Heart left ventricle (tissue), 16 donors: Measurements from ENCODE around the gene OCLN. TPM values are rescaled to one million over a fixed set of nuclear protein-coding genes. Genes with fewer than 3 reads are reported as not detected.
"Not testable (repeated sequence)": the region's sequence is repeated elsewhere in the genome, so short reads cannot be mapped to it uniquely, and the experiment has no call there.

ENCODE experiments used
- ATAC-seq, 4 donors: fragments of 200-7000 bp; cut with Tn5 transposase; one replicate each; pipeline ENCODE4 v1.9.1; 2020 to 2022; ENCODE audit warnings: moderate library complexity in 4 of 4, mild to moderate bottlenecking in 3 of 4, moderate number of reproducible peaks in 1 of 4
- DNase-seq, 5 donors: peaks; one replicate each; pipeline ENCODE4 v3.0.0-alpha.2; 2020
- H3K27ac ChIP-seq, 12 donors: fragments of 200-600 bp; sonication (generic) in 4 of 12; one replicate each; pipeline versions ENCODE4 v1.5.0 to v1.8.0; 2016 to 2022; ENCODE audit warnings: mild to moderate bottlenecking in 2 of 12
- H3K27me3 ChIP-seq, 9 donors: fragments of 200-600 bp; sonication (generic) in 2 of 9; one replicate each; pipeline versions ENCODE4 v1.5.1 to v1.8.0; 2016 to 2022; ENCODE audit warnings: mild to moderate bottlenecking in 3 of 9
- H3K36me3 ChIP-seq, 9 donors: fragments of 200-600 bp; sonication (generic) in 2 of 9; one replicate each; pipeline versions ENCODE4 v1.5.0 to v1.8.0; 2018 to 2022; ENCODE audit warnings: mild to moderate bottlenecking in 2 of 9
- H3K4me1 ChIP-seq, 12 donors: fragments of 200-600 bp; sonication (generic) in 4 of 12; one replicate each; pipeline versions ENCODE4 v1.5.0 to v1.8.0; 2016 to 2022; ENCODE audit warnings: mild to moderate bottlenecking in 3 of 12
- H3K4me3 ChIP-seq, 12 donors: fragments of 200-600 bp; sonication (generic) in 4 of 12; one replicate each; pipeline versions ENCODE4 v1.5.0 to v1.8.0; 2017 to 2022; ENCODE audit warnings: mild to moderate bottlenecking in 9 of 12, moderate library complexity in 4 of 12
- H3K9me3 ChIP-seq, 12 donors: fragments of 200-600 bp; sonication (generic) in 4 of 12; one replicate each; pipeline versions ENCODE4 v1.5.0 to v1.8.0; 2016 to 2022; ENCODE audit warnings: mild to moderate bottlenecking in 1 of 12
- CTCF ChIP-seq, 12 donors: fragments of 200-600 bp; sonication (generic) in 4 of 12; IDR thresholded peaks; one replicate each; pipeline versions ENCODE4 v1.5.0 to v1.8.0; 2018 to 2022; ENCODE audit warnings: antibody characterized with exemption in 12 of 12, mild to moderate bottlenecking in 5 of 12
- POLR2A ChIP-seq, 2 donors: fragments of 450-650 bp; IDR thresholded peaks; one replicate each; pipeline ENCODE4 v1.6.1; 2017; ENCODE audit warnings: antibody characterized with exemption in 2 of 2, mild to moderate bottlenecking in 2 of 2, moderate library complexity in 2 of 2
- WGBS, 4 donors: extraction: QIAGEN DNeasy Blood & Tissue Kit in 2 of 4; methylation state at CpG; one replicate each; pipeline versions ENCODE4 v1.1.5 to v1.1.7; 2013 to 2018; 5-methylcytosine and 5-hydroxymethylcytosine counted together
- intact Hi-C, 10 donors: fragments of 100-400 bp; cut with DNase I; formaldehyde crosslinking; loops; one replicate each; pipeline versions ENCODE4 v1.11.1 to v1.14.2; 2022
- polyA plus RNA-seq, 2 donors: library from polyadenylated mRNA; stranded (reverse); fragments of 200-250 nt; gene quantifications; one replicate each; pipeline ENCODE4 v1.2.3, GENCODE V29; 2013
- total RNA-seq, 9 donors: library from RNA; depleted of rRNA in 2 of 9; stranded (reverse); fragments of >200 nt in 2 of 9; fragmentation: NEBNext Ultra II Directional in 3 of 9; extraction: Animal tissue kit (Norgen Biotek cat#: 25700) in 3 of 9; gene quantifications; one replicate each; pipeline versions ENCODE4 v1.1.0 to v1.2.4, GENCODE V29; 2016 to 2023
- donor health status: ischemic (EF 13 %, LVEDD 7.1; RV severe dilation, severe dysfunction).
- donor health status: healthy with polysubstance abuse.
- donor health status: DM: no; HTN: yes; CAD: no.
- donor health status: DM: no; HTN: no; CAD: no.
- donor health status: ischemic (EF 25% LVEDD 6.9; RV normal size, moderate dysfunction).
- donor health status: ischemic (EF 25% LVEDD 5.7; RV mildly dilated, moderate dysfunction).
- donor health status: healthy.
- donor health status: DM: yes; HTN: yes; CAD: no.
- donor health status: ischemic (EF 35%, LVEDD 5.7; RV mildly dilated, moderate dysfunction).
- donor health status: nonischemic (EF 11% LVEDD 7.7; RV severe dilation, severe dysfunction).
- donor health status: DM: yes; HTN: yes; CAD: no.
- donor health status: PGD.
- donor health status: ischemic (EF 29% LVEDD 5.4; RV normal size, mild dysfunction).
- donor health status: nonischemic (EF 23%, LVEDD 6.1; RV moderate dilation, normal function).

Gene OCLN
- total and polyA plus RNA-seq, 11 donors: 0.39 to 3.5 (median 2.0) TPM

DNA sequence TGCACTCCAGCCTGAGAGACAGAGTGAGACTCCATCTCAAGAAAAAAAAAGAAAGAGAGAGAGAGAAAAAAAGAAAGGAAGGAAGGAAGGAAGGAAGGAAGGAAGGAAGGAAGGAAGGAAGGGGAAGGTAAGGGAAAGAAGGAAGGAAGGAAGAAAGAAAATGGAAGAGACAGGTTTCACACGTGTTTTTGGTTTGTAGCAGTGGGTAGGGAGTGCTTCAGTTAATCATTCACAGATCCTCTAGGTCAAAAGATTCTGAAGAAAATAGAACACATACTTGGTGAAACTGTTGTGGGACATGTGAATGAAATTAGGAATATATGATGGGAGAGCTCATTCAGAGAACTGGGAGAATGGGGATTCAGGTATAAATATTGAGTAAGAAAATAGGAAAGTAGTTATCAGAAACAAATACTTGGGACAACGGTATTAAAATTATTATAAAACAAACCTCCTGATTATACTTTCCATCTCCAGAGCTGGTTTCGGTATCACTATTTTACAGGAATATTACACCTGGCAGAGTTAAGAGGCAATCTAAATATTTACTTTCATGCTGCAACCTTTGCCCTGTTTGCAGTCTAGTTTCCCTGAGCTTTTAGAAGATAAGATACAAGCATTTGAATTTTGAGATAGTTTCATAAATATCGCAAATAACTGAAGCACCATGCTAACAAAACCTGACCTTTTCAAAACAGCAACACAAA is 40.5 kb upstream of the OCLN start:
- no peak for TF ChIP-seq CTCF (IDR thresholded peaks at IDR 0.05)
- no peak for TF ChIP-seq POLR2A (IDR thresholded peaks at IDR 0.05)
- DNase-seq: no peak
- Histone ChIP-seq H3K4me3 (no peak overlapping the region), H3K27ac (no peak overlapping the region), H3K27me3 (no peaks in the 10 kb centered on the region), H3K4me1 (no peaks in the 10 kb centered on the region), H3K36me3 (no peaks in the 10 kb centered on the region), H3K9me3 (no peaks in the 10 kb centered on the region)
- WGBS, 4 donors: 80 to 85% (median 82%) methylated on average over 4 of the region's 4 CpGs
- intact Hi-C loops: loop anchor here in 1 of 10 donors (10.0 kb wide), 1 partner anchor 63 kb away; no protein-coding TSS in a partner anchor
- ATAC-seq: no peak

GRCh38 chr5:69453487-69453886 is 39.1 kb upstream of the OCLN start:
- 83 to 92% (median 91%) methylated on average over 3 of the region's 3 CpGs for WGBS, 4 donors
- H3K27ac ChIP-seq, DNase-seq, ATAC-seq, H3K4me3 ChIP-seq, H3K9me3 ChIP-seq, H3K27me3 ChIP-seq, H3K4me1 ChIP-seq, H3K36me3 ChIP-seq: not testable (repeated sequence)
- intact Hi-C loops: loop anchor here in 1 of 10 donors (10.0 kb wide), 1 partner anchor 61 kb away; no protein-coding TSS in a partner anchor

DNA sequence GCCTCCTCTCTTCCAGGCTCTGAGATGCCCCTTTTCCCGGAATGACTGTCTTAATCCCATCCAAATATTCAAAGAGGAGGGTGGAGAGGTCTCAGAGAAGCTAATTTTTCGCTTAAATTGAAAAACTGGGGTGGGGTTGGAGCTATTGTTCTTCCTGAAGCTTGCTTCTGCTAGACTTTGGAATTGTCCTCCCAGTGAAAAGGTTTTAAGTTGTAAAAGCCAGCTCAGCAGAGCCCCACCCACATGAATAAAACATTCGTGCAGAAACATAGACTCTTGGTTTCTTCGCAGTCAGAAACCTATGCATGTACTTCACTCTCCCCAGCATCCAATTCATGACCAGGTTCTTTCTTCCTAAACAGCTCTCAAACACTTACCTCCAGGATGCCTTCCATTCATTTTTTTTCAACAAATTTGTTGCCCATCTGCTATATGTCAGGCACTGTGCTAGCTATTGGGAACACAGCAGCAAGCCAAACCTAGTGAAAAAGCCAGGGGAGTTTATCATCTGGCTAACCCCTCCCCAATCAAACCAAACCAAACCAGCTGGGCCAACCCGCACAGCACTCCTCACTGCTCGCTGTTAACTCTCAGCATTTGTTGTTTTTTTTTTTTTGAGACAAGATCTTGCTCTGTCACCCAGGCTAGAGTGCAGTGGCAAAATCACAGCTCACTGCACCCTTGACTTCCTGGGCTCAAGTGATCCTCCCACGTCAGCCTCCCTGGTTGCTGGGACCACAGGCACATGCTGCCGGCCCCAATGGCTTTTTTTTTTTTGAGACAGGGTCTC is 37.9 kb upstream of the OCLN start:
- 68 to 74% (median 74%) methylated on average over 8 of the region's 8 CpGs for WGBS, 4 donors
- Histone ChIP-seq H3K36me3 (no peaks in the 10 kb centered on the region), H3K27ac (no peak overlapping the region), H3K27me3 (no peaks in the 10 kb centered on the region), H3K4me1 (no peaks in the 10 kb centered on the region), H3K9me3 (no peaks in the 10 kb centered on the region), H3K4me3 (no peak overlapping the region)
- intact Hi-C loops: loop anchor here in 1 of 10 donors (10.0 kb wide), 1 partner anchor 60 kb away; no protein-coding TSS in a partner anchor
- ATAC-seq: no peak
- no peak for DNase-seq
- TF ChIP-seq POLR2A (IDR thresholded peaks at IDR 0.05) (no peak), CTCF (IDR thresholded peaks at IDR 0.05) (no peak)

DNA sequence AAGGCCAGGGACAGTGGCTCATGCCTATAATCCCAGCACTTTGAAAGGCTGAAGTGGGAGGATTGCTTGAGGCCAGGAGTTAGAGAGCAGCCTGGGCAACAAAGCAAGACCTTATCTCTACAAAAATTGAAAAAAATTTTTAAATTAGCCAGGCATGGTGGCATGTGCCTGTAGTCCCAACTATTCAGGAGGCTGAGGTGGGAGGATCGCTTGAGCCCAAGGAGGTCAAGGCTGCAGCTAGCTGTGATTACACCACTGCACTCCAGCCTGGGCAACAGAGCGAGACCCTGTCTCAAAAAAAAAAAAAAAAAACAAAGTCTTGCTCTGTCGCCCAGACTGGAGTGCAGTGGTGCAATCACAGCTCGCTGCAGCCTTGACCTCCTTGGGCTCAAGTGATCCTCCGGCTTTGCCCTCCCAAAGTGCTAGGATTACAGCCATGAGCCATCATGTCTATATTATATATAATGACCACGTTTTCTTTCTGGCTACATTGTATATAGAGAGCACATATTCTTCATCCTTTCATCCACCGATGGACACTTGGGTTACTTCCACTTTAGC is 37.1 kb upstream of the OCLN start:
- H3K27ac ChIP-seq, H3K4me1 ChIP-seq, H3K27me3 ChIP-seq, H3K4me3 ChIP-seq, H3K36me3 ChIP-seq, H3K9me3 ChIP-seq, DNase-seq, ATAC-seq: not testable (repeated sequence)
- WGBS, 4 donors: 81 to 90% (median 87%) methylated on average over 7 of the region's 7 CpGs
- intact Hi-C loops: loop anchor here in 1 of 10 donors (10.0 kb wide), 1 partner anchor 59 kb away; no protein-coding TSS in a partner anchor

DNA sequence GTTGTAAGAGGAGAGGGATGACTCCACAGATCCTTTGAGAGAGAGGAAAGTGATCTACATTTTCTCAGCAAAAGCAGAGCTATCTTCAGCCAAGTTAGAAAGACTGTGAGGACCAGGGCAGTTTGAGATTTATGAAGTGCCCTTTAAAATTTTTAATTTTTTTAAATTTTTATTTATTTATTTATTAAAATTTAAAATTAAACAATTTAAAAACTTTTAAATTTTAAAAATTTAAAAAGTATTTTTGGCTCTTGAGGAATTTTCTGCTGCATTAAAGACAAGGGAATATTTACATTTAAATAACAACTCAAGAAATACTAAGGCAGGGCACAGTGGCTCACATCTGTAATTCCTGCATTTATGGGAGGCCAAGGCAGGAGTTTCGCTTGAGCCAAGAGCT is 30.4 kb upstream of the OCLN start:
- TF ChIP-seq CTCF (IDR thresholded peaks at IDR 0.05) (no peak), POLR2A (IDR thresholded peaks at IDR 0.05) (no peak)
- DNase-seq: no peak
- H3K9me3 ChIP-seq: no peaks in the 10 kb centered on the region
- no peaks in the 10 kb centered on the region for H3K4me1 ChIP-seq
- no peak overlapping the region for H3K4me3 ChIP-seq
- no peak for ATAC-seq
- H3K36me3 ChIP-seq: no peaks in the 10 kb centered on the region
- H3K27me3 ChIP-seq: no peaks in the 10 kb centered on the region
- intact Hi-C loops: no loop called here
- no peak overlapping the region for H3K27ac ChIP-seq
- WGBS, 4 donors: 93 to 100% (median 96%) methylated on average over 1 of the region's 1 CpG

DNA sequence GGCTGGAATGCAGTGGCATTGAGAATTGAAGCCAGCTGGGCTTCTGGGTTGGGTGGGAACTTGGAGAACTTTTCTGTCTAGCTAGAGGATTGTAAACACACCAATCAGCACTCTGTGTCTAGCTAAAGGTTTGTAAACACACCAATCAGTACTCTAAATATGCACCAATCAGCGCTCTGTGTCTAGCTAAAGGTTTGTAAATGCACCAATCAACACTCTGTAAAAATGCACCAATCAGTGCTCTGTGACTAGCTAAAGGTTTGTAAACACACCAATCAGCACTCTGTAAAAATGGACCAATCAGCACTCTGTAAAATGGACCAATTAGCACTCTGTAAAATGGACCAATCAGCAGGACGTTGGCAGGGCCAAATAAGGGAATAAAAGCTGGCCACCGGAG is 26.2 kb upstream of the OCLN start:
- H3K4me3 ChIP-seq, H3K36me3 ChIP-seq, ATAC-seq, H3K27me3 ChIP-seq, H3K9me3 ChIP-seq, H3K4me1 ChIP-seq, H3K27ac ChIP-seq, intact Hi-C loops, DNase-seq: not testable (repeated sequence)
- WGBS, 4 donors: 75 to 89% (median 87%) methylated on average over 3 of the region's 3 CpGs
